ENCODE data around the gene SF3B1.
"Not testable (repeated sequence)": the region's sequence is repeated elsewhere in the genome, so short reads cannot be mapped to it uniquely, and the experiment has no call there.

The SF3B1 gene

DNA sequence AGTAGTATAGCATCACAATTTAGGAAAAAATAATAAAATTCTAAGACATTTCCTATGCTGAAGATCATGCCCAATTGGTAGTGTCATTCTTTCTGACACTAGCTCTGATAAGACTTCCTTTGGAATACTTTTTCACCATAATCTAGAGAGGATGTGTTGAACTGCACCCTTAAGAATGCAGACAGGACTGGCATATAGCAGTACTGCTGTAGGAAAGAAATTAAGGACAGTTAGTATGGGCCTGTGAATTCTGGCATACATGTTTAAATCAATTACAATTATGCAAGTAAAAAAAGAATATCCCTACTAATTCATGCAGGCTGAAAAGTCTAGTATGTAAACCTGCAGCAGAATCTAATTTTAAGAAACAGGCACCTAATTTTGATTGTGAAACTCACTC, 15.4 kb downstream of the SF3B1 start:
- Mint-ChIP-seq H3K27me3 (no peaks in the 10 kb centered on the region), H3K9me3 (ENCODE audit: low read depth) (no peaks in the 10 kb centered on the region), H3K4me1 (ENCODE audit: low read depth) (peaks cover 29% of the 10 kb centered on the region), H3K36me3 (peaks cover 5% of the 10 kb centered on the region), H3K4me3 (no peak overlapping the region), H3K27ac (no peak overlapping the region)

DNA sequence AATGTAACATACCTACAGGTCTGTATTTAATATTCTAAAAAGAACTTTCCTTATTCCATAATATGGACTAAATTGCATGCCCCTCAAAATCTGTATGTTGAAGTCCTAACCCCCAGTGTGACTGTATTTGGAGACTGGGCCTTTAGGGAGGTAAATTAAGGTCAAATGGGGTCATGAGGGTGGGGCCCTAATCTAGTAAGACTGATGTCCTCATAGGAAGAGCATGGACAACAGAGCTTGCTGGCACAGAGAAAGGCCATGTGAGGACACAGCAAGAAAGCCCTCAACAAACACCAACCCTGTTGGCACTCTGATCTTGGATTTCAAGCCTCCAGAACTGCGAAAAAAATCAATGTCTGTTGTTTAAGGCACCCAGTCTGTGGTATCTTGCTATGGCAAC, 18.6 kb downstream of the SF3B1 start:
- H3K36me3 Mint-ChIP-seq = peaks cover 8% of the 10 kb centered on the region
- no peak overlapping the region for H3K27ac Mint-ChIP-seq
- no peak overlapping the region for H3K4me3 Mint-ChIP-seq

GRCh38 chr2:197414515-197414914, 20.3 kb downstream of the SF3B1 start:
- Mint-ChIP-seq H3K4me1 (ENCODE audit: low read depth) (peaks cover 8% of the 10 kb centered on the region), H3K27ac (peak overlapping the region; percentile 23), H3K9me3 (ENCODE audit: low read depth) (no peaks in the 10 kb centered on the region), H3K36me3 (peaks cover 10% of the 10 kb centered on the region), H3K4me3 (no peak overlapping the region), H3K27me3 (no peaks in the 10 kb centered on the region)

More for the DNA sequence above, 18.6 kb downstream of the SF3B1 start:
- Mint-ChIP-seq H3K27me3 (no peaks in the 10 kb centered on the region), H3K9me3 (ENCODE audit: low read depth) (no peaks in the 10 kb centered on the region), H3K4me1 (ENCODE audit: low read depth) (peaks cover 17% of the 10 kb centered on the region)

- H3K4me3 Mint-ChIP-seq = no peak overlapping the region
- H3K27ac Mint-ChIP-seq = peak overlapping the region; percentile 23
- H3K36me3 Mint-ChIP-seq = peaks cover 10% of the 10 kb centered on the region
- no peaks in the 10 kb centered on the region for H3K27me3 Mint-ChIP-seq
- peaks cover 8% of the 10 kb centered on the region for H3K4me1 Mint-ChIP-seq (ENCODE audit: low read depth)
- H3K9me3 Mint-ChIP-seq (ENCODE audit: low read depth) = no peaks in the 10 kb centered on the region
Observed at GRCh38 chr2:197414039-197414438, 20.8 kb downstream of the SF3B1 start.

- Mint-ChIP-seq H3K9me3 (ENCODE audit: low read depth) (no peaks in the 10 kb centered on the region), H3K27ac (no peak overlapping the region), H3K4me3 (no peak overlapping the region), H3K36me3 (peaks cover 6% of the 10 kb centered on the region), H3K27me3 (no peaks in the 10 kb centered on the region), H3K4me1 (ENCODE audit: low read depth) (no peaks in the 10 kb centered on the region)
Observed at GRCh38 chr2:197405582-197405981, 29.2 kb downstream of the SF3B1 start.

GRCh38 chr2:197399887-197400540, 34.8 kb downstream of the SF3B1 start:
- Mint-ChIP-seq H3K36me3 (peaks cover 15% of the 10 kb centered on the region), H3K27ac (peak overlapping the region; percentile 28), H3K27me3 (no peaks in the 10 kb centered on the region), H3K4me3 (no peak overlapping the region), H3K9me3 (ENCODE audit: low read depth) (no peaks in the 10 kb centered on the region), H3K4me1 (ENCODE audit: low read depth) (no peaks in the 10 kb centered on the region)

- no peaks in the 10 kb centered on the region for H3K4me1 Mint-ChIP-seq (ENCODE audit: low read depth)
- no peaks in the 10 kb centered on the region for H3K27me3 Mint-ChIP-seq
- no peaks in the 10 kb centered on the region for H3K9me3 Mint-ChIP-seq (ENCODE audit: low read depth)
- peaks cover 15% of the 10 kb centered on the region for H3K36me3 Mint-ChIP-seq
- H3K27ac Mint-ChIP-seq = peak overlapping the region; percentile 5
- no peak overlapping the region for H3K4me3 Mint-ChIP-seq
Observed at GRCh38 chr2:197398913-197399312, 35.9 kb downstream of the SF3B1 start.

DNA sequence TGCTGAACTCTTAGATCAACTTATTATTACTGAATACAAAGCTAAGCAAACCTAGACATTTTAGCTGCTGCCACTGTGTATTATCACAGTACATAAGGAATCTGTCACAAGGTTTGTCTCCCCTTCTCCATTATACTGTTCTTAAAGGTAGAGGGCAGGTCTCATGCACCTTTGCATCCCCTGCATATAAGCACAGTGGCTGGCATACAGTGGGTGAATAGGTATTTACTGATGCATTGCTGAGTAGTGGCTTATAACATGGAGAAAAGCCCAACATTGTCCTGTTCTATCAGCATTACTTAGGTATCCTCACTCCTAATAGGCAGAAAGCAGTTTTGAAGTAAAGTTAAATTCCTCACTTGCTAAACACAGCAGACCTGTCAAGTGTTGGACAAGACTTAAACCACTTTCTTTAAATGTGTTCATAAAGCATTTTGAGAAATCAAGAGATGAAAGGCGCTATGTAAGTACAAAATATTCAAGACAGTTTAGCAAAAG, 43.6 kb downstream of the SF3B1 start:
- no peaks in the 10 kb centered on the region for H3K9me3 Mint-ChIP-seq (ENCODE audit: low read depth)
- H3K27me3 Mint-ChIP-seq = no peaks in the 10 kb centered on the region
- H3K4me3 Mint-ChIP-seq = no peak overlapping the region
- peaks cover 9% of the 10 kb centered on the region for H3K36me3 Mint-ChIP-seq
- H3K27ac Mint-ChIP-seq = peak overlapping the region; percentile 47
- H3K4me1 Mint-ChIP-seq (ENCODE audit: low read depth) = peaks cover 3% of the 10 kb centered on the region

GRCh38 chr2:197388866-197389587, 45.8 kb downstream of the SF3B1 start:
- Mint-ChIP-seq H3K27ac (no peak overlapping the region), H3K36me3 (peaks cover 6% of the 10 kb centered on the region), H3K4me3 (no peak overlapping the region)

DNA sequence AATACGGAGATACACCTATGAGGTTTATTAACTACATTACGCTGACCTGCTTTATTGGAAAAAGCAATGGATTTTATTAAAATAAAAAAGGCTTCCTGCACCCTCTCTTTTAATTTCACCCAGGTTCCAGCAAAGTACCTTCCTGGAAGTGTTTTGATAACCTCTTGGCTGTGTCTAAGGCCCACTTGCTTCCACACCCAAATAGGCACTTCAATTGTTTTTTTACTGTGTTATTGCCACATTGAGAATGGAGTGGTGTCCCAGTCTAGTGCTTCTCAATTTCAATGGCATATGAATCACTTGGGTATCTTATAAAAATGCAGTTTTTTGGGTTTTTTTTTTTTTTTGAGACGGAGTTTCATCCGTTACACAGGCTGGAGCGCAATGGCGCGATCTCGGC, 47.6 kb downstream of the SF3B1 start:
- no peak overlapping the region for H3K27ac Mint-ChIP-seq
- peaks cover 6% of the 10 kb centered on the region for H3K36me3 Mint-ChIP-seq
- no peaks in the 10 kb centered on the region for H3K27me3 Mint-ChIP-seq
- no peaks in the 10 kb centered on the region for H3K9me3 Mint-ChIP-seq (ENCODE audit: low read depth)
- no peak overlapping the region for H3K4me3 Mint-ChIP-seq
- H3K4me1 Mint-ChIP-seq (ENCODE audit: low read depth) = peaks cover 12% of the 10 kb centered on the region

More at GRCh38 chr2:197388866-197389587, 45.8 kb downstream of the SF3B1 start:
- H3K4me1 Mint-ChIP-seq (ENCODE audit: low read depth) = peaks cover 7% of the 10 kb centered on the region
- H3K9me3 Mint-ChIP-seq (ENCODE audit: low read depth) = no peaks in the 10 kb centered on the region
- H3K27me3 Mint-ChIP-seq = no peaks in the 10 kb centered on the region

GRCh38 chr2:197386242-197386641, 48.6 kb downstream of the SF3B1 start:
- peaks cover 4% of the 10 kb centered on the region for H3K36me3 Mint-ChIP-seq
- no peak overlapping the region for H3K4me3 Mint-ChIP-seq
- H3K27ac Mint-ChIP-seq = no peak overlapping the region
- H3K27me3 Mint-ChIP-seq = no peaks in the 10 kb centered on the region
- H3K4me1 Mint-ChIP-seq (ENCODE audit: low read depth) = peaks cover 12% of the 10 kb centered on the region
- H3K9me3 Mint-ChIP-seq (ENCODE audit: low read depth) = no peaks in the 10 kb centered on the region

- Mint-ChIP-seq H3K27me3 (peaks cover 1% of the 10 kb centered on the region), H3K36me3 (no peaks in the 10 kb centered on the region), H3K4me1 (ENCODE audit: low read depth) (peaks cover 9% of the 10 kb centered on the region), H3K4me3 (no peak overlapping the region), H3K9me3 (ENCODE audit: low read depth) (no peaks in the 10 kb centered on the region), H3K27ac (no peak overlapping the region)
Observed at GRCh38 chr2:197383825-197384224, 51.0 kb downstream of the SF3B1 start.

DNA sequence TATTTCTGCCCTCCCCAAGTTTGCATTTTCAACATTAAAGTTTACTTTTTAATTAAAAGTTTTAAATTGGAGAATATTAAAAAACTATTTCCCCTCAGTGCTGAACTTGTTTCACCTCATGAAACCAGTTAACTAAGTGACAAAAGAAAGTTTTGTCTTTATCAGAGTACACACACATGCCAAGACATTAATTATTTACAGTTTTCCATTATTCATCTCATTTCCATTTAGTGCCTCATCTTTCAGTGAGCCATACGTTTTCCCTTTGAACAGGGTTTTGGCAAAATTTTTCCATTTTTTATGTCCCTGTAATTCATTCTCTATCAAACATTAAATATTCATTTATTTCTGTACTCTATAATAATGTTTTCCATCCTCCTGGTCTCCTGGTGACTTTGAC, 53.2 kb downstream of the SF3B1 start:
- peaks cover 1% of the 10 kb centered on the region for H3K27me3 Mint-ChIP-seq
- H3K27ac Mint-ChIP-seq = no peak overlapping the region
- no peaks in the 10 kb centered on the region for H3K36me3 Mint-ChIP-seq
- no peak overlapping the region for H3K4me3 Mint-ChIP-seq
- H3K4me1 Mint-ChIP-seq (ENCODE audit: low read depth) = peaks cover 20% of the 10 kb centered on the region
- H3K9me3 Mint-ChIP-seq (ENCODE audit: low read depth) = no peaks in the 10 kb centered on the region

DNA sequence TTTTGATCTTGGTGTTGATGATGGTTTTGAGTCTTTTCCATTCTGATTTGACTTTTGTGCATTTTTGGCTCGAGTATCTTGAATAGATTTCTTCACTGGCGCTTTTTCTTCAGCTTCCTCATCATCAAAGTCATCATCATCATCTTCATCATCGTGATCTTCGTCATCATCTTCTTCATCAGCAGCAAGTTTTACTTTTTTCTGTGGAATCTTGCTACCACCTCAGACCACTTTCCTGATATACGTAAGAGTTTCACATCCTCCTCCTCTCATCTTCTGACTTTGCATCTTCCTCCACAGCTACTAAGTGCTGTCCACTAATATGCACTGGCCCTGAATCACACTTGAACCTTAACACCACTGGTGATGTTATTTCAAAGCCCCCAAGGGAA, 54.9 kb downstream of the SF3B1 start:
- H3K9me3 Mint-ChIP-seq (ENCODE audit: low read depth); H3K4me3 Mint-ChIP-seq: not testable (repeated sequence)

DNA sequence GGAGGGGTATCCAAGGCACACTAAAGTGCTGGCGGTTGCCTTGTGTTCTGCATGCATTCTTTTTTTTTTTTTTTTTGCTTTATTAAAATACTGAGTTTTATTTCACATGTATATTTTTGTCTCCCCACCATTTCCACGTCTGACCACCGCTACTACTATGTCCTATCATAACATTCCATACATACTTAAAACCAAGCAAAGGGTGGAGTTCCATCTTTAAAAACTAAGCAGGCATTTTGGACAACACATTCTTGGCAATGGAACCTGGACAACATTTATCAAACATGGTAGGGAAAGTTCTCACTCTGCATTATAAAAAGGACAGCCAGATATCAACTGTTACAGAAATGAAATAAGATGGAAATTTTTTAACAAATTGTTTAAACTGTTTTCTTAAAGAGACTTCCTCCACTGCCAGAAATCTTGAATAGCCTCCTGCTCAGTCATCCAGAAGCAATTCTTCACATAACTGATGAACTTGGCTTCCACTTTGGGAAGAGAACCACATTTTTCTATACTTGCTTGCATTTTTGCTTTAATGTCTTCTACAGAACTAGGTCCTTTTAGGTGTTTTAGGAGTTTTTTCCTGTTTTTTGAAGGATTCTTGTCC, 55.4 kb downstream of the SF3B1 start:
- H3K4me1 Mint-ChIP-seq (ENCODE audit: low read depth) = peaks cover 20% of the 10 kb centered on the region
- not testable (repeated sequence) for H3K36me3 Mint-ChIP-seq; H3K4me3 Mint-ChIP-seq; H3K9me3 Mint-ChIP-seq (ENCODE audit: low read depth); H3K27me3 Mint-ChIP-seq; H3K27ac Mint-ChIP-seq

More for the DNA sequence above, 54.9 kb downstream of the SF3B1 start:
- not testable (repeated sequence) for H3K36me3 Mint-ChIP-seq, H3K27ac Mint-ChIP-seq, H3K27me3 Mint-ChIP-seq
- H3K4me1 Mint-ChIP-seq (ENCODE audit: low read depth) = peaks cover 20% of the 10 kb centered on the region

Data from activated naive CD8-positive, alpha-beta T cell (primary cell).